GM19452 (cell line): ENCODE measurements around the gene PPP6R3.
"Not testable (repeated sequence)": the region's sequence is repeated elsewhere in the genome, so short reads cannot be mapped to it uniquely, and the experiment has no call there.

Experiments used
- ATAC-seq: cut with Tn5 transposase; IDR thresholded peaks from one replicate; pipeline ENCODE4 v1.9.1; 2021; ENCODE audit not compliant: unreplicated experiment

The PPP6R3 gene

DNA sequence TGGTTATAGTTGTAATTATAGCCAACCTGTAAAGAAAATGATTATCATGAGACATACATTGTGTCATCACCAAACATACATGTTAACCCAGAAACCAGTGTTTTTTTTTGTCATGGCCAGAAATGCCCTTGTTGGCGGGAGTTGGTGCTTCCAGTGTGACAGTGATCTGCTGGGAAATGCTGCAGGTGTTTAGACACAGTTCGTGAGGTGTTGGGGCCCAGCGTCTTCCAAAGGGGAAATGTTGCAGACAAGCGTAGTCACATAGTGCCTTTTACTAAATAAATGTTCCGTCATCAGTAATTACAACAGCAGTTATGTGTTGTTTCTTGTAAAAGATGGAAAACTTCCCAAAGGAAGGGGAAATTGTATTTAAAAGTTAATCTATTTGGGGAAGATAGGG, 131.2 kb downstream of the PPP6R3 start:
- ATAC-seq, result no peak

GRCh38 chr11:68593441-68593840, 132.9 kb downstream of the PPP6R3 start:
- no peak for ATAC-seq

DNA sequence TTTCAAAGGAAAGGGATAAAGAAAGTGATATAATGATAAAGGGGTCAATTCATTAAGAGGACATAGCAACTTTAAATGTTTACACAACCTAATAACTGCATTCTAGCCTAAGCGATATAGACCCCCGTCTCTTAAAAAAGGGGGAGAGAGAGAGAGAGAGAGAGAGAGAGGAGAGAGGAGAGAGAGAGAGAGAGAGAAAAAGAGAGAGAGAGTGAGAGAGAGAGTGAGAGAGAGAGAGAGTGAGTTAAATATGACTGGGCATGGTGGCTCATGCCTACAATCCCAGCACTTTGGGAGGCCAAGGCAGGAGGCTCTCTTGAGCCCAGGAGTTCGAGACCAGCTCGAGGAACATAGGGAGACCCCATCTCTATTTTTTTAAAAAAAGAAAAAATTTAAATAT, 133.6 kb downstream of the PPP6R3 start:
- no peak for ATAC-seq

GRCh38 chr11:68596231-68596630, 135.7 kb downstream of the PPP6R3 start:
- ATAC-seq, result no peak

DNA sequence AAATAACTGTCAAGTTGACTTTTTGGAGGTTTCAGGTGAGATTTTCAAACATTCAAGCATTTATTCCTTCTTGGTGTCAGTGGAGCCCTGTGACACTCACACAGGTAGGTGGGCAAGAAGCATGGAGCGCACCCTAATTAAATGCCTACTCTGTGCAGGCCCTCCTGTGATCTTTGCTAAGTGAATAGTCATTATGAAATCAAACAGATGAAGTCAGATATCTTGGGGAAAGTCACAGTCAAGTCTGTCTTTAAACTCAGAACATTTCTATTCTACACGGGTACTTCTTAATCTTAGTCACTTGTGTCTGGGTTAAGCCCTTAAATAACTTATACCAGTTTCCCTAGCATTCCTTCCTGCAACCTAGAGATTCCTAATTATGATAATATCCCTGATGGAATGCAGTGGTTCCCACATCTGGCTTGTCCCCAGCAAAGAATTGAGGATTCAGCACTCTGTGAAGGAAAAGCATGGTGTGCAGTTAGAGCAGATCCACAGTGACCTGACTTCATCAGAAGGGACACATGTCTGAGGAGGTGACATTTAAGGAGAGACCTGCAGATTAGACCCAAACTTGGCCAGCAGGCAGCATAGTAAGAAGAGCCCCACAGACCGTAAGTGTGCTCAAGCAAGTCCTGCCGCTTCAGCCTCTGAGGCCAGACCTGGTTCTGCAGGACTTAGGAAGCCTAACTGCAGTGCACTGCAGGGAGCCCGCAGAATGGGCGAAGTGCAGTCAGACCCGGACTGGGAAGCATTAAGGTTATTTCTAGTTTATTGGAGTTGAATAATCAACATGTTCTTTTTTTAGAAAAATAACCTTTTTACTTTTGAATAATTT, 138.5 kb downstream of the PPP6R3 start:
- ATAC-seq, result no peak

- ATAC-seq, result no peak
These were observed 140.6 kb downstream of the PPP6R3 start for GRCh38 chr11:68601147-68601546.

- ATAC-seq, result no peak
These were observed 149.2 kb downstream of the PPP6R3 start for GRCh38 chr11:68609761-68610160.

GRCh38 chr11:68610452-68611116, 150.0 kb downstream of the PPP6R3 start:
- ATAC-seq, result no peak

GRCh38 chr11:68615657-68616056, 155.1 kb downstream of the PPP6R3 start:
- ATAC-seq, result no peak

- no peak for ATAC-seq
These were observed 157.6 kb downstream of the PPP6R3 start for GRCh38 chr11:68617925-68618809.

DNA sequence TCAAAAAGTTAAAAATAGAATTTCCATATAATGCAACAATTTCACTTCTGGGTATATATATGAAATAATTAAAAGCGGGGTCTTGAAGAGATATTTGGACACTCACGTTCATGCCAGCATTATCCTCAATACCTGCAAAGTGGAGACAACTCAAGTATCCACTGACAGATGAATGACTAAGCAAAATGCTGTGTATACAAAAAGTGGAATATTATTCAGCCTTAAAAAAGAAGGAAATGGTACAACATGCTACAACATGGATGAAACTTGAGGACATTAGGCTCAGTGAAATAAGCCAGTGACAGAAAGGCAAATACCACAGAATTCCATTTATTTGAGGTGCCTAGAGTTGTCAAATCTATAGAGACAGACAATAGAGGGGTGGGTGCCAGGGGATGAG, 161.3 kb downstream of the PPP6R3 start:
- no peak for ATAC-seq

DNA sequence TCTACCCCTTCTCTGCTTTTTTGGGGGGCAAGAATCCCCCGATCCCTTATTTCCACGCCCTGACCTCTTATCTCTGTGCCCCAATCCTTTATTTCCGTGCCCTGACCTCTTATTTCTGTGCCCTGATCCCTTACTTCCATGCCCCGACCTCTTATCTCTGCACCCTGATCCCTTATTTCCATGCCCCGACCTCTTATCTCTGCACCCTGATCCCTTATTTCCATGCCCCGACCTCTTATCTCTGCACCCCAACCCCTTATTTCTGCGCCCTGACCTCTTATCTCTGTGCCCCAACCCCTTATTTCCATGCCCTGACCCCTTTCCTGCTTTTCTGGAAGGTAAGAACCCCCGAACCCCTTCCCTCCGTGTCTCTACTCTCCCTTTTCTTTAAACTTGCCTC, 163.2 kb downstream of the PPP6R3 start:
- ATAC-seq, result not testable (repeated sequence)

- not testable (repeated sequence) for ATAC-seq
These were observed 164.5 kb downstream of the PPP6R3 start for GRCh38 chr11:68625069-68625468.

GRCh38 chr11:68626236-68626635, 165.7 kb downstream of the PPP6R3 start:
- ATAC-seq, result not testable (repeated sequence)

DNA sequence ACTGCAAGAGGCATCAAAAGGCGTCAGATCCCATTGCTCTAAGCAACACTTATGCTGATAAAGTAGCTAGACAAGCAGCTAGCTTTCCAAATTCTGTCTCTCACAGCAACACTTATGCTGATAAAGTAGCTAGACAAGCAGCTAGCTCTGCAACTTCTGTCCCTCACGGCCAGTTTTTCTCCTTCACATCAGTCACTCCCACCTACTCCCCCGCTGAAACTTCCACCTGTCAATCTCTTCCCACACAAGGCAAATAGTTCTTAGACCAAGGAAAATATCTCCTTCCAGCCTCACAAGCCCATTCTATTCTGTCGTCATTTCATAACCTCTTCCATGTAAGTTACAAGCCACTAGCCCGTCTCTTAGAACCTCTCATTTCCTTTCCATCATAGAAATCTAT, 168.3 kb downstream of the PPP6R3 start:
- not testable (repeated sequence) for ATAC-seq

- not testable (repeated sequence) for ATAC-seq
These were observed 171.8 kb downstream of the PPP6R3 start for GRCh38 chr11:68632375-68632774.

DNA sequence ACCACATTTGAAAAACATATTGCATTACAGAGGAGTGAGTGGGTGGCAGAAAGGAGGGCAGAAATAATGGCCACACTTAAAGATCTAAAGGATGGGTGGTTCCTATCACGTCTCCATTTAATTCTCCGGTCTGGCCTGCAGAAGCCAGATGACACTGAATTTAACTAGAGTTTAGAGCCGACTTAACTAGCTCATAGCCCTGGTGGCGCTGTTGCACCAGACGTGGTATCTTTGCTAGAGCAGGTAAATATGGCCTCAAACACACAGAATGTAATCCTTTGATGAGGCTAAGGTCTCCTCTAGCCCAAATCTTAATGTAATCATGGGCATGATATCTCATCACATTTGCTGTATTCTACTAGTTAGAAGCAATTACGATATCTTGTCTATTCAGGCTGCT, 172.2 kb downstream of the PPP6R3 start:
- no peak for ATAC-seq

- not testable (repeated sequence) for ATAC-seq
These were observed 174.1 kb downstream of the PPP6R3 start for GRCh38 chr11:68634606-68635005.

DNA sequence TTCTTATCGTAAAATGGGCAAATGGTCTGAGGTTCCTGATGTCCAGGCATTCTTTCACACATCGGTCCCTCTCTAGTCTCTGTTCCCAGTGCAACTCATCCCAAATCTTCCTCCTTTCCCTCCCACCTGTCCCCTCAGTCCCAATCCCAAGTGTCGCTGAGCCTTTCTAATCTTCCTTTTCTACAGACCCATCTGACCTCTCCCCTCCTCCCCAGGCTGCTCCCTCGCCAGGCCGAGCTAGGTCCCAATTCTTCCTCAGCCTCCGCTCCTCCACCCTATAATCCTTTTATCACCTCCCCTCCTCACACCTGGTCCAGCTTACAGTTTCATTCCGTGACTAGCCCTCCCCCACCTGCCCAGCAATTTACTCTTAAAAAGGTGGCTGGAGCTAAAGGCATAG, 174.6 kb downstream of the PPP6R3 start:
- not testable (repeated sequence) for ATAC-seq

- not testable (repeated sequence) for ATAC-seq
These were observed 175.3 kb downstream of the PPP6R3 start for GRCh38 chr11:68635883-68636282.

- not testable (repeated sequence) for ATAC-seq
These were observed 178.8 kb downstream of the PPP6R3 start for GRCh38 chr11:68639322-68639721.
